HepG2 (cell line): ENCODE measurements around the gene MYOCOS. TPM values are rescaled to one million over a fixed set of nuclear protein-coding genes. Genes with fewer than 3 reads are reported as not detected.

Experiments used
- ATAC-seq: fragments of 200-7000 bp; cut with Tn5 transposase; 3 replicates; pipeline ENCODE4 v1.9.1; 2020; ENCODE audit warnings: mild to moderate bottlenecking, moderate library complexity
- BruUV-seq: library from RNA; stranded (reverse); fragments of 400-500 nt; replicated peaks from 2 replicates; lab custom pipeline; 2021; lab: Mats Ljungman, UMichigan
- CTCF ChIA-PET: fragments of 300-600 bp; formaldehyde crosslinking; extraction: SDS; loops from one replicate; lab custom pipeline; 2021; ENCODE audit warnings: low total read pairs, inconsistent platforms, low intra/inter-chr PET ratio; lab: Yijun Ruan, JAX
- POLR2A ChIA-PET: fragments of 350-600 bp; sonication (Branson Sonifier 250); formaldehyde crosslinking; loops from one replicate; lab custom pipeline; 2020; ENCODE audit warnings: antibody characterized with exemption, inconsistent platforms; lab: Yijun Ruan, JAX
- DNase-seq: peaks from one replicate; pipeline ENCODE4 v3.0.0-alpha.2; 2015; ENCODE audit warnings: low spot score
- FAIRE-seq: peaks from 3 replicates; lab custom pipeline; 2011; peaks lifted over from hg19 to GRCh38; lab: Jason Lieb, UNC
- H2AFZ ChIP-seq: one replicate; pipeline ENCODE4 v1.6.1; 2011; ENCODE audit warnings: low read length, inconsistent platforms
- H3K27ac ChIP-seq: fragments of 300-600 bp; 3 replicates; pipeline ENCODE4 v1.8.0; 2011; ENCODE audit warnings: mixed run types, mild to moderate bottlenecking, mixed read lengths, low read length, inconsistent platforms; ENCODE audit not compliant: insufficient read depth; ENCODE audit errors: extremely low read length
- H3K27me3 ChIP-seq, 2 experiments: fragments of 200-600 bp in 1 of 2; 2 replicates in 1 of 2; 3 replicates in 1 of 2; pipeline versions ENCODE4 v1.6.0 to v1.8.0; 2011; ENCODE audit warnings: low read length in 2 of 2, mild to moderate bottlenecking in 2 of 2, moderate library complexity in 2 of 2, inconsistent platforms in 1 of 2; ENCODE audit not compliant: insufficient read depth in 2 of 2, control insufficient read depth in 1 of 2
- H3K36me3 ChIP-seq, 2 experiments: fragments of 200-600 bp in 1 of 2; replicated peaks in 1 of 2; 2 replicates in 1 of 2; 3 replicates in 1 of 2; pipeline versions ENCODE4 v1.5.1 to v1.8.0; 2011; ENCODE audit warnings: low read length in 2 of 2, inconsistent platforms in 1 of 2; ENCODE audit not compliant: insufficient read depth in 2 of 2, control insufficient read depth in 1 of 2
- H3K4me1 ChIP-seq: 2 replicates; pipeline ENCODE4 v1.5.1; 2012; ENCODE audit warnings: low read length, inconsistent platforms; ENCODE audit not compliant: insufficient read depth
- H3K4me2 ChIP-seq: 2 replicates; pipeline ENCODE4 v1.6.0; 2011; ENCODE audit warnings: low read depth, low read length, inconsistent platforms
- H3K4me3 ChIP-seq, 3 experiments: fragments of 200-600 bp in 1 of 3; sonication (generic), shearing (Covaris generic) in 1 of 3; replicated peaks in 1 of 3; 2 replicates each; pipeline ENCODE4 v1.5.1; 2011 to 2016; ENCODE audit warnings: low read length in 3 of 3, inconsistent platforms in 2 of 3, low read depth in 2 of 3, mild to moderate bottlenecking in 2 of 3, control low read depth in 1 of 3, mixed read lengths in 1 of 3; ENCODE audit not compliant: insufficient read depth in 1 of 3
- H3K79me2 ChIP-seq: one replicate; pipeline ENCODE4 v1.6.1; 2011; ENCODE audit warnings: low read length, inconsistent platforms; ENCODE audit not compliant: insufficient read depth
- H3K9ac ChIP-seq: 2 replicates; pipeline ENCODE4 v1.6.0; 2011; ENCODE audit warnings: mild to moderate bottlenecking, low read depth, low read length, inconsistent platforms; ENCODE audit not compliant: insufficient read depth
- H3K9me3 ChIP-seq: 2 replicates; pipeline ENCODE4 v1.5.1; 2012; ENCODE audit warnings: mild to moderate bottlenecking, low read length
- H4K20me1 ChIP-seq: 2 replicates; pipeline ENCODE4 v1.6.0; 2011; ENCODE audit warnings: inconsistent platforms, mild to moderate bottlenecking, low read length, moderate library complexity; ENCODE audit not compliant: insufficient read depth
- CHD4 ChIP-seq: fragments of 200-600 bp; sonication (generic); IDR thresholded peaks from 2 replicates; pipeline ENCODE4 v1.7.0; 2017; ENCODE audit warnings: mild to moderate bottlenecking, low read length, borderline replicate concordance
- NBN ChIP-seq: fragments of 450-650 bp; conservative IDR thresholded peaks from 2 replicates; pipeline ENCODE4 v1.6.1; 2017
- SALL1 ChIP-seq: sonication (generic); formaldehyde crosslinking; IDR thresholded peaks from 2 replicates; pipeline ENCODE4 v1.8.0; 2022; ENCODE audit warnings: mild to moderate bottlenecking, missing genetic modification reagents
- SP4 ChIP-seq: sonication (generic); formaldehyde crosslinking; IDR thresholded peaks from 2 replicates; pipeline ENCODE4 v1.8.1; 2023; ENCODE audit warnings: mild to moderate bottlenecking, missing genetic modification reagents
- WGBS: methylation state at CpG from one replicate; pipeline ENCODE4 v1.1.6; 2017; ENCODE audit warnings: low lambda C conversion rate; 5-methylcytosine and 5-hydroxymethylcytosine counted together
- in situ Hi-C: cut with HindIII; loops from 2 replicates; pipeline ENCODE4 v1.10.0; 2017; ENCODE audit warnings: low pct_unique_long_range_greater_than_20kb; ENCODE audit not compliant: extremely low pct_ligation_motif_present
- intact Hi-C: fragments of 100-400 bp; cut with micrococcal nuclease; formaldehyde crosslinking; loops from one replicate; pipeline ENCODE4 v1.10.0; 2022; ENCODE audit not compliant: unreplicated experiment
- polyA plus RNA-seq, 8 experiments: library from polyadenylated mRNA; depleted of rRNA in 3 of 8; stranded (reverse) in 7 of 8; unstranded in 1 of 8; fragments of >200 nt; fragmentation: Illumina TruSeq in 4 of 8; extraction: Trizol in 4 of 8; gene quantifications; 2 replicates each; pipeline versions ENCODE4 v1.2.1 to v1.2.3, GENCODE V29; 2011 to 2016; ENCODE audit warnings: low read depth in 4 of 8, missing spikeins in 1 of 8, mixed read lengths in 1 of 8; ENCODE audit not compliant: insufficient read depth in 1 of 8
- total RNA-seq, 5 experiments: library from RNA; depleted of rRNA; stranded (reverse); fragments of >200 nt; fragmentation: Illumina TruSeq; extraction: Trizol; gene quantifications; 2 replicates each; pipeline ENCODE4 v1.2.3, GENCODE V29; 2016; ENCODE audit warnings: low read depth in 1 of 5

The MYOCOS gene
- total and polyA plus RNA-seq, 2 of the 13 experiments (the other 11 are each of a cell fraction or from before 2014, with no cell fraction given), result not detected

GRCh38 chr1:171583591-171584201 lies 38.3 kb upstream of the MYOCOS start:
- CTCF ChIA-PET, result no interaction called here
- H3K9ac ChIP-seq, result no peak overlapping the region
- H3K27me3 ChIP-seq, result no peaks in the 10 kb centered on the region; a peak in 1 of 5 replicates
- no peak overlapping the region for H3K4me2 ChIP-seq
- no peak overlapping the region for H3K27ac ChIP-seq
- H3K79me2 ChIP-seq, result no peaks in the 10 kb centered on the region
- H3K4me3 ChIP-seq, result no peak overlapping the region
- FAIRE-seq (no peak), ATAC-seq (no peak; the same call in 2 of the 3 replicates), DNase-seq (no peak)
- peaks cover 22 to 78% of the 10 kb centered on the region in 2 experiments for H3K36me3 ChIP-seq
- intact Hi-C loops, result no loop called here
- H2AFZ ChIP-seq, result no peak overlapping the region
- no peaks in the 10 kb centered on the region for H3K4me1 ChIP-seq
- no peak for TF ChIP-seq NBN
- TF ChIP-seq SALL1 (CRISPR knock-in tag), result no peak
- TF ChIP-seq CHD4, result no peak
- no TSS peak for BruUV-seq
- POLR2A ChIA-PET, result no interaction called here
- in situ Hi-C loops, result no loop called here
- H3K9me3 ChIP-seq, result no peaks in the 10 kb centered on the region
- H4K20me1 ChIP-seq, result no peaks in the 10 kb centered on the region
- WGBS, result 90% methylated on average over 1 of the region's 1 CpG

DNA sequence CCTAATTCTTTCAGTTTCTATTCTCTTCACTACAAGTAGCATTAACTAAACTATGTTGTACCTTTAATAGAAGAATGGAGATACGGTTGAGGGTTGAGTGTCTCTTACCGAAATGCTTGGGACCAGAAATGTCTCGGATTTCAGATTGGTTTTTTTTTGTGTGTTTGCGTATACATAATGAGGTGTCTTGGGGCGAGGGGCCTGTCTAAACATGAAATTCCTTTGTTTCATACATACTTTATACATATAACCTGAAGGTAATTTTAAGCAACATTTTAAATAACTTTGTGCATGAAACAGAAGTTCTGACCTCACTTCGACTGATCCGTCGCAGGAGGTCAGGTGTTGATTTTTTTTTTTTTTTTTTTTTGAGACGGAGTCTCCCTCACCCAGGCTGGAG lies 36.3 kb upstream of the MYOCOS start:
- H4K20me1 ChIP-seq, result no peaks in the 10 kb centered on the region
- no peak overlapping the region for H3K27ac ChIP-seq
- DNase-seq (no peak), FAIRE-seq (no peak), ATAC-seq (no peak)
- no peak overlapping the region for H2AFZ ChIP-seq
- H3K4me2 ChIP-seq, result no peak overlapping the region
- no peaks in the 10 kb centered on the region; a peak in 1 of 5 replicates for H3K27me3 ChIP-seq
- no peaks in the 10 kb centered on the region for H3K79me2 ChIP-seq
- ChIA-PET POLR2A (no interaction called here), CTCF (no interaction called here)
- BruUV-seq, result no TSS peak
- intact Hi-C loops, result no loop called here
- H3K9me3 ChIP-seq, result no peaks in the 10 kb centered on the region
- H3K36me3 ChIP-seq, result peaks cover 21 to 77% of the 10 kb centered on the region in 2 experiments
- no peak overlapping the region for H3K9ac ChIP-seq
- in situ Hi-C loops, result no loop called here
- H3K4me3 ChIP-seq, result no peak overlapping the region
- WGBS, result 98% methylated on average over 9 of the region's 9 CpGs
- TF ChIP-seq SP4, result no peak
- TF ChIP-seq, all 625 proteins: peak for 0
- H3K4me1 ChIP-seq, result no peaks in the 10 kb centered on the region
